C1 segment of cervical spinal cord (tissue), 14 donors: ENCODE results near the gene ANKRD13B.

Experiments used
- DNase-seq, 14 donors: peaks; one replicate each; lab custom pipeline; 2025; lab: John Stamatoyannopoulos, UW

ANKRD13B gene

GRCh38 chr17:29581583-29582253 is 11.2 kb upstream of the ANKRD13B start:
- DNase-seq, result peak in 1 of 14 donors; percentile 47

GRCh38 chr17:29582254-29582765 is 10.6 kb upstream of the ANKRD13B start:
- peak in 1 of 14 donors; percentile 49 for DNase-seq

GRCh38 chr17:29582772-29583171 is 10.2 kb upstream of the ANKRD13B start:
- peak in 12 of 14 donors; percentile 25 to 83 (median 66) for DNase-seq

GRCh38 chr17:29583324-29584248 is 9.3 kb upstream of the ANKRD13B start:
- DNase-seq, result no peak

GRCh38 chr17:29584452-29585079 is 8.4 kb upstream of the ANKRD13B start:
- peak in 11 of 14 donors; percentile 20 to 84 (median 68) for DNase-seq

- no peak for DNase-seq
Observed at GRCh38 chr17:29585080-29585751, 7.7 kb upstream of the ANKRD13B start.

- DNase-seq, result no peak
Observed at GRCh38 chr17:29586676-29587469, 6.1 kb upstream of the ANKRD13B start.

- no peak for DNase-seq
Observed at GRCh38 chr17:29587591-29587990, 5.3 kb upstream of the ANKRD13B start.

GRCh38 chr17:29588017-29588561 is 4.8 kb upstream of the ANKRD13B start:
- peak in 2 of 14 donors; percentile 8 to 39 for DNase-seq

- peak in 6 of 14 donors; percentile 30 to 63 (median 46) for DNase-seq
Observed at GRCh38 chr17:29588562-29589411, 4.1 kb upstream of the ANKRD13B start.

- DNase-seq, result peak in 12 of 14 donors; percentile 64 to 88 (median 72)
Observed at GRCh38 chr17:29589524-29590410, 3.2 kb upstream of the ANKRD13B start, which contains the start of gene GIT1. Gene GIT1, minus strand, starts transcription at chr17:29589648. Its CDS starts 270 bp downstream, at chr17:29589378.

- DNase-seq, result peak in 2 of 14 donors; percentile 57 to 58
Observed at GRCh38 chr17:29590411-29591145, 2.4 kb upstream of the ANKRD13B start.

GRCh38 chr17:29591146-29591736 is 1.7 kb upstream of the ANKRD13B start:
- DNase-seq, result peak in 7 of 14 donors; percentile 51 to 74 (median 65)

- peak in 13 of 14 donors; percentile 53 to 91 (median 84) for DNase-seq
Observed at GRCh38 chr17:29591737-29592608, 959 bp upstream of the ANKRD13B start.

- peak in 1 of 14 donors; percentile 26 for DNase-seq
Observed at GRCh38 chr17:29593591-29594518, 923 bp downstream of the ANKRD13B start.
